CD4-positive, CD25-positive, alpha-beta regulatory T cell (primary cell): ENCODE data around the gene MED12L. TPM values are rescaled to one million over a fixed set of nuclear protein-coding genes. Genes with fewer than 3 reads are reported as not detected.

ENCODE experiments used
- ATAC-seq, 2 donors: fragments of 150-1000 bp; cut with Tn5 transposase; one replicate each; pipeline ENCODE4 v1.10.0; 2021; ENCODE audit warnings: low read depth in 2 of 2, moderate number of reproducible peaks in 2 of 2, moderate library complexity in 1 of 2
- DNase-seq, 3 donors: peaks; one replicate each; pipeline versions ENCODE4 v3.0.0 to v3.0.0-alpha.2; 2012 to 2022; ENCODE audit warnings: mixed read lengths in 1 of 3
- H3K27ac ChIP-seq: one replicate; pipeline ENCODE4 v1.7.0; 2013; ENCODE audit warnings: mild to moderate bottlenecking, low read length; ENCODE audit not compliant: insufficient read depth, poor library complexity, severe bottlenecking
- H3K27me3 ChIP-seq: one replicate; pipeline ENCODE4 v1.7.0; 2013; ENCODE audit warnings: low read length; ENCODE audit not compliant: control insufficient read depth, insufficient read depth
- H3K36me3 ChIP-seq: one replicate; pipeline ENCODE4 v1.7.0; 2013; ENCODE audit warnings: mild to moderate bottlenecking, low read length, moderate library complexity; ENCODE audit not compliant: control insufficient read depth, insufficient read depth
- H3K4me1 ChIP-seq: 2 replicates; pipeline ENCODE4 v1.7.0; 2013; ENCODE audit warnings: mild to moderate bottlenecking, low read length; ENCODE audit not compliant: insufficient read depth, control insufficient read depth, poor library complexity, severe bottlenecking
- H3K4me3 ChIP-seq: one replicate; pipeline ENCODE4 v1.7.0; 2013; ENCODE audit warnings: low read depth, mild to moderate bottlenecking, low read length, moderate library complexity
- H3K9me3 ChIP-seq, 2 experiments: 1 replicate in 1 of 2; 2 replicates in 1 of 2; pipeline ENCODE4 v1.7.0; 2013; ENCODE audit warnings: low read length in 2 of 2, mild to moderate bottlenecking in 1 of 2, moderate library complexity in 1 of 2; ENCODE audit not compliant: control insufficient read depth in 2 of 2
- H3K27ac Mint-ChIP-seq, 3 donors: one replicate each; pipeline ENCODE4 v1.8.0; 2020 to 2022; ENCODE audit warnings: mild to moderate bottlenecking in 3 of 3, mixed read lengths in 3 of 3, moderate library complexity in 2 of 3
- H3K27me3 Mint-ChIP-seq: one replicate; pipeline ENCODE4 v1.8.0; 2022; ENCODE audit warnings: mild to moderate bottlenecking, mixed read lengths
- H3K36me3 Mint-ChIP-seq: one replicate; pipeline ENCODE4 v1.8.0; 2020; ENCODE audit warnings: mixed read lengths
- H3K4me1 Mint-ChIP-seq, 4 donors: one replicate each; pipeline ENCODE4 v1.8.0; 2020 to 2022; ENCODE audit warnings: mixed read lengths in 4 of 4, mild to moderate bottlenecking in 1 of 4
- H3K4me3 Mint-ChIP-seq, 4 donors: one replicate each; pipeline ENCODE4 v1.8.0; 2020 to 2022; ENCODE audit warnings: mild to moderate bottlenecking in 4 of 4, mixed read lengths in 4 of 4, moderate library complexity in 3 of 4
- H3K9me3 Mint-ChIP-seq, 7 donors: one replicate each; pipeline ENCODE4 v1.8.0; 2020 to 2022; ENCODE audit warnings: mixed read lengths in 7 of 7, mild to moderate bottlenecking in 3 of 7, moderate library complexity in 2 of 7
- polyA plus RNA-seq, 4 donors: library from polyadenylated mRNA; unstranded; fragments of 300-500 nt; fragmentation: Illumina TruSeq; gene quantifications; one replicate each; pipeline ENCODE4 v1.2.3, GENCODE V29; 2021
- total RNA-seq: library from RNA; stranded (reverse); gene quantifications from one replicate; pipeline ENCODE4 v1.2.3, GENCODE V29; 2022

Gene MED12L
- total and polyA plus RNA-seq, 5 donors from 2014 or later = 2.7 TPM; not detected in 4

GRCh38 chr3:151206201-151206600, 120.7 kb downstream of the MED12L start:
- no peaks in the 10 kb centered on the region for H3K27me3 ChIP-seq
- Mint-ChIP-seq H3K27ac (peak overlapping the region in 1 of 3 donors; percentile 57), H3K4me1 (peaks cover 11 to 79% (median 37%) of the 10 kb centered on the region in 4 donors), H3K27me3 (peaks cover 8% of the 10 kb centered on the region), H3K4me3 (peak overlapping the region in 2 of 4 donors; percentile 2 to 29), H3K9me3 (peaks cover 0 to under 1% (median 0%) of the 10 kb centered on the region in 7 donors), H3K36me3 (no peaks in the 10 kb centered on the region)
- H3K4me1 ChIP-seq = peaks cover 45% of the 10 kb centered on the region
- no peak for ATAC-seq
- H3K9me3 ChIP-seq = no peaks in the 10 kb centered on the region
- H3K27ac ChIP-seq = no peak overlapping the region
- no peaks in the 10 kb centered on the region for H3K36me3 ChIP-seq
- peak overlapping the region; percentile 49 for H3K4me3 ChIP-seq
- peak in 1 of 3 donors; percentile 70 for DNase-seq

DNA sequence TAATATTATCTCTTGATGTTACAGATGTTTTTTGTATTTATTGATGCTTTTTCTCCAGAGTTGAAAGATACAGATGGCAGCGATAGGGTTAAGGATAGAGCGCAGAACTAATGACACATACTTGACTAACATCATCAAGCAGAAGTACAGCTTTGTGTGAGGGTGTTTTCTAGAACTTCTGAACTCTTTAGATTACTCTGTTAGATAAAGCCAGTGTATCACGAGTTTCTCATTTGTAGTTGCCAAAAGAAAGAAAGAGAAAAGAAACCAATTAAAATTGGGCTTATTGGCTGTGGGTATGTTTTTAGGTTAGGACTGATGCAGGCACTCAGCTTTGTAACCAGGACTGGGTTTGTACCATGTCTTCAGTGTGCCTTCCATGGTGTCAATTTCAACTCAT, 124.2 kb downstream of the MED12L start:
- DNase-seq = peak in 2 of 3 donors; percentile 53 to 84
- Mint-ChIP-seq H3K27me3 (peaks cover 5% of the 10 kb centered on the region), H3K27ac (peak overlapping the region in 2 of 3 donors; percentile 9 to 85), H3K4me3 (peak overlapping the region; percentile 13 to 21 (median 14)), H3K36me3 (no peaks in the 10 kb centered on the region), H3K9me3 (no peaks in the 10 kb centered on the region), H3K4me1 (peaks cover 6 to 52% (median 24%) of the 10 kb centered on the region in 4 donors)
- Histone ChIP-seq H3K9me3 (no peaks in the 10 kb centered on the region), H3K4me1 (peaks cover 24% of the 10 kb centered on the region), H3K27ac (peak overlapping the region; percentile 16), H3K36me3 (no peaks in the 10 kb centered on the region), H3K4me3 (no peak overlapping the region), H3K27me3 (no peaks in the 10 kb centered on the region)
- ATAC-seq = peak; percentile 70 to 84

- Mint-ChIP-seq H3K27me3 (peaks cover 5% of the 10 kb centered on the region), H3K27ac (peak overlapping the region; percentile 72 to 89 (median 85)), H3K9me3 (no peaks in the 10 kb centered on the region), H3K4me1 (peaks cover 6 to 42% (median 23%) of the 10 kb centered on the region in 4 donors), H3K4me3 (peak overlapping the region in 1 of 4 donors; percentile 51), H3K36me3 (no peaks in the 10 kb centered on the region)
- Histone ChIP-seq H3K27ac (no peak overlapping the region), H3K4me1 (peaks cover 15% of the 10 kb centered on the region), H3K36me3 (no peaks in the 10 kb centered on the region), H3K9me3 (no peaks in the 10 kb centered on the region), H3K27me3 (no peaks in the 10 kb centered on the region), H3K4me3 (peak overlapping the region; percentile 17)
- DNase-seq (peak in 1 of 3 donors; percentile 50), ATAC-seq (peak in 1 of 2 donors; percentile 41)
Measured at GRCh38 chr3:151210676-151211381, 125.4 kb downstream of the MED12L start.

- peaks cover 4% of the 10 kb centered on the region for H3K4me1 ChIP-seq
- H3K9me3 Mint-ChIP-seq = no peaks in the 10 kb centered on the region
- H3K27me3 Mint-ChIP-seq = peaks cover 4% of the 10 kb centered on the region
- DNase-seq (no peak), ATAC-seq (no peak)
- H3K9me3 ChIP-seq = no peaks in the 10 kb centered on the region
- no peak overlapping the region for H3K4me3 ChIP-seq
- no peaks in the 10 kb centered on the region for H3K36me3 Mint-ChIP-seq
- H3K4me3 Mint-ChIP-seq = no peak overlapping the region
- H3K27ac ChIP-seq = no peak overlapping the region
- no peak overlapping the region for H3K27ac Mint-ChIP-seq
- H3K36me3 ChIP-seq = no peaks in the 10 kb centered on the region
- no peaks in the 10 kb centered on the region for H3K27me3 ChIP-seq
- H3K4me1 Mint-ChIP-seq = peaks cover 6 to 31% (median 16%) of the 10 kb centered on the region in 4 donors
Measured at GRCh38 chr3:151213151-151213550, 127.7 kb downstream of the MED12L start.

- peaks cover 4% of the 10 kb centered on the region for H3K27me3 Mint-ChIP-seq
- no peak for ATAC-seq
- Histone ChIP-seq H3K4me1 (peaks cover 3% of the 10 kb centered on the region), H3K27me3 (no peaks in the 10 kb centered on the region), H3K9me3 (no peaks in the 10 kb centered on the region), H3K36me3 (no peaks in the 10 kb centered on the region), H3K27ac (no peak overlapping the region), H3K4me3 (no peak overlapping the region)
- H3K9me3 Mint-ChIP-seq = no peaks in the 10 kb centered on the region
- DNase-seq = no peak
- peaks cover 6 to 26% (median 16%) of the 10 kb centered on the region in 4 donors for H3K4me1 Mint-ChIP-seq
- H3K36me3 Mint-ChIP-seq = no peaks in the 10 kb centered on the region
- no peak overlapping the region for H3K4me3 Mint-ChIP-seq
- no peak overlapping the region for H3K27ac Mint-ChIP-seq
Measured at GRCh38 chr3:151213881-151214280, 128.4 kb downstream of the MED12L start.

- ATAC-seq = no peak
Measured at GRCh38 chr3:151214459-151214858, 129.0 kb downstream of the MED12L start.

DNA sequence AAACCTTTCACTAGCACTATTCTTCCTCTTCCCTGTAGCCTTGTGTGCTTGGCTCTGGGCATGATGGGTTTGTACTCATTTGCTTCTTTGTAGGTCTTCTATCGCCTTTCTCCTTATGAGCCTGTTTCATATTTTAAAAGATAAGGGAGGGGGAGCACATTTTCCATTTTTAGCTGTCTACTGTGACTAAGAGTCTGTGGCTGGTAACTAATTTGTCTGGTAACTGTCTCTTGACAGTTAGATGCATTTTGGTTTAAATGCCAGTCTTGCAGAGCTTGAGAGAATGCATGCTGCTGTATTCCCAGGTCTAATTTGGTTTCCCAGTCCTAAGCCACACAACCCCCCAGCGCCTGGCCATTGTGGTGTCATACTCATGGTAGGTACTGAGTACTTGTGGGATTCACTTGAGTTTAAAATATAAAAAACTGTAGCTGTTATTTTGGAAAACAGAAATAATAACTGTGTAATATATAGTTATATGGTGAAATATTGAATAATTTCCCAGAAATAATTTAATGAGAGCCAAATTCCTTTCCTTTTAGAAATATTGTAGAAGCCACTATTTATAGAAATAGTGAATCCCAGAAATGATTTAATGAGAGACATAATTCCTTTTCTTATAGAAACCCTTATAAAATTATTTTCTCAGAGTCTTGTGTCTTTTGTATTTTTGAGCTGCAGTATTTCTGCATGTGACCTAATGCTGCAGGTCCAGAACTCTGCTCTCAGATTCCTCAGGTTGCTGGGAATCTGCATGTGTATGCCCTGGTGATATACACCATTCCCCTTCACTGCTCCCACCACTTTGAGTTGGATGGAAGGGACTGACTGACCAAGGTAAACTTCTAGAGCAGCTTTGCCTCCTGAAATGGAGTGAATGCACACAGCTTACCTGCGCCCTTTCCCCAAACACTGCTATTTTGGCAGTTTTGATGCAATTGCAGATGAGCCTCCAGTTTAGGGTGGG, 131.5 kb downstream of the MED12L start:
- no peaks in the 10 kb centered on the region for H3K27me3 ChIP-seq
- Mint-ChIP-seq H3K4me1 (peaks cover 0 to 3% (median 0%) of the 10 kb centered on the region in 4 donors), H3K4me3 (no peak overlapping the region), H3K27ac (no peak overlapping the region), H3K36me3 (no peaks in the 10 kb centered on the region), H3K9me3 (peaks cover 0 to 7% (median 0%) of the 10 kb centered on the region in 7 donors), H3K27me3 (peaks cover 9% of the 10 kb centered on the region)
- no peaks in the 10 kb centered on the region for H3K9me3 ChIP-seq
- no peaks in the 10 kb centered on the region for H3K36me3 ChIP-seq
- no peak overlapping the region for H3K27ac ChIP-seq
- H3K4me1 ChIP-seq = no peaks in the 10 kb centered on the region
- no peak for ATAC-seq
- no peak for DNase-seq
- H3K4me3 ChIP-seq = no peak overlapping the region

More at GRCh38 chr3:151214459-151214858, 129.0 kb downstream of the MED12L start:
- no peak for DNase-seq
- no peak overlapping the region for H3K27ac ChIP-seq
- H3K27ac Mint-ChIP-seq = no peak overlapping the region
- H3K9me3 Mint-ChIP-seq = no peaks in the 10 kb centered on the region
- H3K9me3 ChIP-seq = no peaks in the 10 kb centered on the region
- peaks cover 4% of the 10 kb centered on the region for H3K27me3 Mint-ChIP-seq
- no peak overlapping the region for H3K4me3 Mint-ChIP-seq
- H3K36me3 Mint-ChIP-seq = no peaks in the 10 kb centered on the region
- no peaks in the 10 kb centered on the region for H3K27me3 ChIP-seq
- no peaks in the 10 kb centered on the region for H3K4me1 ChIP-seq
- peaks cover 5 to 21% (median 11%) of the 10 kb centered on the region in 4 donors for H3K4me1 Mint-ChIP-seq
- H3K4me3 ChIP-seq = no peak overlapping the region
- H3K36me3 ChIP-seq = no peaks in the 10 kb centered on the region
